Panc1 (cell line): ENCODE data around the gene ZNF593.

Experiments
- CTCF ChIP-seq: fragments of 450-650 bp; IDR thresholded peaks from 2 replicates; pipeline ENCODE4 v1.5.1; 2017; ENCODE audit warnings: mild to moderate bottlenecking
- POLR2AphosphoS5 ChIP-seq: IDR thresholded peaks from 2 replicates; pipeline ENCODE4 v1.6.1; 2012; ENCODE audit warnings: mild to moderate bottlenecking, low read depth, low read length, moderate library complexity
- REST ChIP-seq, 2 experiments: IDR thresholded peaks; 2 replicates each; pipeline ENCODE4 v1.6.1; 2011 to 2012; ENCODE audit warnings: low read depth in 2 of 2, control low read depth in 1 of 2, low read length in 1 of 2, mild to moderate bottlenecking in 1 of 2, moderate library complexity in 1 of 2; ENCODE audit not compliant: insufficient read depth in 1 of 2
- SIN3A ChIP-seq: IDR thresholded peaks from 2 replicates; pipeline ENCODE4 v1.6.1; 2012; ENCODE audit warnings: low read depth, mild to moderate bottlenecking, low read length, moderate library complexity, borderline replicate concordance; ENCODE audit not compliant: insufficient read depth
- TCF7L2 ChIP-seq: IDR thresholded peaks from 2 replicates; pipeline ENCODE4 v1.6.1; 2011; ENCODE audit warnings: mild to moderate bottlenecking, low read depth, low read length, inconsistent platforms

- TF ChIP-seq SIN3A (no peak), CTCF (no peak), POLR2AphosphoS5 (no peak), TCF7L2 (no peak), REST (IDR thresholded peaks at IDR 0.05; ENCODE audit: insufficient read depth in 1 of 2, low read depth in 2 of 2, low read length in 1 of 2) (no peak)
Observed at GRCh38 chr1:26142159-26142558, 27.5 kb upstream of the ZNF593 start.
